Coronary artery (tissue), 2 donors: ENCODE results near the gene RPS14.
A peak's percentile ranks its signal among the peaks of the same experiment; 100 is the strongest.
"Not testable (repeated sequence)": the region's sequence is repeated elsewhere in the genome, so short reads cannot be mapped to it uniquely, and the experiment has no call there.

Experiments used
- DNase-seq: peaks from one replicate; pipeline ENCODE4 v3.0.0-alpha.2; 2017; ENCODE audit warnings: low spot score
- H3K27ac ChIP-seq, 2 donors: fragments of 200-600 bp; sonication (generic); one replicate each; pipeline ENCODE4 v1.5.1; 2016 to 2019
- H3K4me3 ChIP-seq: fragments of 200-600 bp; sonication (generic); 2 replicates; pipeline ENCODE4 v1.5.1; 2016; ENCODE audit warnings: mild to moderate bottlenecking, moderate library complexity
- CTCF ChIP-seq: fragments of 200-600 bp; sonication (generic); IDR thresholded peaks from one replicate; pipeline ENCODE4 v1.5.1; 2019; ENCODE audit warnings: antibody characterized with exemption

RPS14 gene

GRCh38 chr5:150429410-150429873 lies 20.1 kb downstream of the RPS14 start:
- no peak for DNase-seq
- no peak overlapping the region for H3K27ac ChIP-seq
- H3K4me3 ChIP-seq = no peak overlapping the region
- no peak for TF ChIP-seq CTCF

- peak overlapping the region in 1 of 2 donors; percentile 5 for H3K27ac ChIP-seq
- H3K4me3 ChIP-seq = no peak overlapping the region
- no peak for TF ChIP-seq CTCF
- DNase-seq = no peak
Measured at GRCh38 chr5:150428978-150429377, 20.6 kb downstream of the RPS14 start.

GRCh38 chr5:150428106-150428876 lies 21.2 kb downstream of the RPS14 start:
- TF ChIP-seq CTCF = no peak
- DNase-seq = no peak
- H3K4me3 ChIP-seq = no peak overlapping the region
- peak overlapping the region in 1 of 2 donors; percentile 5 for H3K27ac ChIP-seq

- not testable (repeated sequence) for H3K27ac ChIP-seq, DNase-seq, H3K4me3 ChIP-seq
Measured at GRCh38 chr5:150426165-150426564, 23.4 kb downstream of the RPS14 start.

GRCh38 chr5:150422758-150423157 lies 26.8 kb downstream of the RPS14 start:
- no peak overlapping the region for H3K4me3 ChIP-seq
- H3K27ac ChIP-seq = no peak overlapping the region
- DNase-seq = no peak
- TF ChIP-seq CTCF = no peak

- H3K27ac ChIP-seq = no peak overlapping the region
- no peak for DNase-seq
Measured at GRCh38 chr5:150422075-150422474, 27.5 kb downstream of the RPS14 start.

GRCh38 chr5:150419630-150420270 lies 29.8 kb downstream of the RPS14 start:
- DNase-seq = no peak
- TF ChIP-seq CTCF = no peak
- H3K4me3 ChIP-seq = no peak overlapping the region
- no peak overlapping the region for H3K27ac ChIP-seq

More at GRCh38 chr5:150422075-150422474, 27.5 kb downstream of the RPS14 start:
- TF ChIP-seq CTCF = no peak
- H3K4me3 ChIP-seq = no peak overlapping the region

GRCh38 chr5:150413902-150414790 lies 35.4 kb downstream of the RPS14 start:
- H3K4me3 ChIP-seq, DNase-seq: not testable (repeated sequence)
- peak overlapping the region in 1 of 2 donors; percentile 89 for H3K27ac ChIP-seq
